Liver (tissue), 9 donors: ENCODE data around the gene RSU1. TPM values are rescaled to one million over a fixed set of nuclear protein-coding genes. Genes with fewer than 3 reads are reported as not detected.

Experiments used
- DNase-seq: peaks from one replicate; pipeline ENCODE4 v3.0.0-alpha.2; 2017; ENCODE audit warnings: low spot score
- H3K27ac ChIP-seq, 2 donors: one replicate each; pipeline ENCODE4 v1.7.0; 2013; ENCODE audit warnings: inconsistent platforms in 2 of 2, low read length in 2 of 2, control low read depth in 1 of 2, low read depth in 1 of 2, mild to moderate bottlenecking in 1 of 2
- H3K27me3 ChIP-seq, 4 donors: one replicate each; pipeline versions ENCODE4 v1.6.1 to v1.7.0; 2013; ENCODE audit warnings: low read length in 3 of 4, inconsistent platforms in 1 of 4, mild to moderate bottlenecking in 1 of 4, moderate library complexity in 1 of 4; ENCODE audit not compliant: control insufficient read depth in 4 of 4, insufficient read depth in 4 of 4
- H3K36me3 ChIP-seq, 4 donors: one replicate each; pipeline versions ENCODE4 v1.6.1 to v1.7.0; 2013; ENCODE audit warnings: low read length in 3 of 4, mild to moderate bottlenecking in 3 of 4, low read depth in 1 of 4, moderate library complexity in 1 of 4; ENCODE audit not compliant: control insufficient read depth in 4 of 4, insufficient read depth in 3 of 4
- H3K4me1 ChIP-seq, 4 donors: one replicate each; pipeline versions ENCODE4 v1.6.1 to v1.7.0; 2013; ENCODE audit warnings: low read length in 3 of 4, mild to moderate bottlenecking in 3 of 4, moderate library complexity in 1 of 4; ENCODE audit not compliant: control insufficient read depth in 4 of 4, insufficient read depth in 4 of 4
- H3K4me3 ChIP-seq, 3 donors: one replicate each; pipeline versions ENCODE4 v1.6.1 to v1.7.0; 2013; ENCODE audit warnings: low read length in 3 of 3, control low read depth in 1 of 3, low read depth in 1 of 3, mild to moderate bottlenecking in 1 of 3
- H3K9ac ChIP-seq, 2 donors: one replicate each; pipeline ENCODE4 v1.7.0; 2013; ENCODE audit warnings: low read length in 2 of 2, mild to moderate bottlenecking in 2 of 2, moderate library complexity in 2 of 2, control low read depth in 1 of 2, low read depth in 1 of 2
- H3K9me3 ChIP-seq, 4 donors: one replicate each; pipeline versions ENCODE4 v1.6.1 to v1.7.0; 2013; ENCODE audit warnings: low read length in 3 of 4; ENCODE audit not compliant: control insufficient read depth in 4 of 4
- ATF3 ChIP-seq: IDR thresholded peaks from 2 replicates; pipeline ENCODE4 v1.6.1; 2016; ENCODE audit warnings: antibody characterized with exemption
- EGR1 ChIP-seq, 2 donors: IDR thresholded peaks; 2 replicates each; pipeline ENCODE4 v1.6.1; 2016 to 2018; ENCODE audit warnings: antibody characterized with exemption in 2 of 2, low read depth in 2 of 2
- FOXA1 ChIP-seq: IDR thresholded peaks from 2 replicates; pipeline ENCODE4 v1.6.1; 2016; ENCODE audit warnings: antibody characterized with exemption
- FOXA2 ChIP-seq: IDR thresholded peaks from 2 replicates; pipeline ENCODE4 v1.6.1; 2016; ENCODE audit warnings: antibody characterized with exemption
- GABPA ChIP-seq, 2 donors: IDR thresholded peaks in 1 of 2; conservative IDR thresholded peaks in 1 of 2; 2 replicates each; pipeline ENCODE4 v1.6.1; 2016; ENCODE audit warnings: antibody characterized with exemption in 2 of 2, mild to moderate bottlenecking in 1 of 2, moderate library complexity in 1 of 2
- HNF4A ChIP-seq, 2 donors: conservative IDR thresholded peaks; 2 replicates each; pipeline ENCODE4 v1.6.1; 2016; ENCODE audit warnings: antibody characterized with exemption in 2 of 2, mild to moderate bottlenecking in 2 of 2
- HNF4G ChIP-seq: IDR thresholded peaks from 2 replicates; pipeline ENCODE4 v1.6.1; 2016; ENCODE audit warnings: antibody characterized with exemption
- JUND ChIP-seq, 2 donors: IDR thresholded peaks; 2 replicates each; pipeline ENCODE4 v1.6.1; 2016; ENCODE audit warnings: antibody characterized with exemption in 2 of 2
- MAX ChIP-seq: IDR thresholded peaks from 2 replicates; pipeline ENCODE4 v1.6.1; 2016; ENCODE audit warnings: antibody characterized with exemption
- NR2F2 ChIP-seq: IDR thresholded peaks from 2 replicates; pipeline ENCODE4 v1.6.1; 2016; ENCODE audit warnings: antibody characterized with exemption
- RAD21 ChIP-seq, 2 donors: IDR thresholded peaks; 2 replicates each; pipeline ENCODE4 v1.6.1; 2016; ENCODE audit warnings: antibody characterized with exemption in 2 of 2, mild to moderate bottlenecking in 2 of 2
- REST ChIP-seq: IDR thresholded peaks from 2 replicates; pipeline ENCODE4 v1.6.1; 2016; ENCODE audit warnings: antibody characterized with exemption, mild to moderate bottlenecking
- RXRA ChIP-seq, 2 donors: IDR thresholded peaks; 2 replicates each; pipeline ENCODE4 v1.6.1; 2017 to 2018; ENCODE audit warnings: antibody characterized with exemption in 2 of 2, mild to moderate bottlenecking in 1 of 2
- SP1 ChIP-seq: IDR thresholded peaks from 2 replicates; pipeline ENCODE4 v1.6.1; 2018; ENCODE audit warnings: antibody characterized with exemption, mild to moderate bottlenecking
- TAF1 ChIP-seq: conservative IDR thresholded peaks from 2 replicates; pipeline ENCODE4 v1.6.1; 2016; ENCODE audit warnings: antibody characterized with exemption, mild to moderate bottlenecking
- YY1 ChIP-seq: IDR thresholded peaks from 2 replicates; pipeline ENCODE4 v1.6.1; 2016; ENCODE audit warnings: antibody characterized with exemption, mild to moderate bottlenecking
- WGBS: extraction: QIAGEN DNeasy Blood & Tissue Kit; methylation state at CpG from one replicate; pipeline ENCODE4 v1.1.7; 2013; 5-methylcytosine and 5-hydroxymethylcytosine counted together
- polyA plus RNA-seq, 2 donors: library from polyadenylated mRNA; stranded (reverse) in 1 of 2; unstranded in 1 of 2; fragments of 200-250 nt in 1 of 2; fragments of >200 nt in 1 of 2; fragmentation: Nextera tagmentation in 1 of 2; extraction: Ambion mirVana in 1 of 2; gene quantifications; one replicate each; pipeline versions ENCODE4 v1.2.1 to v1.2.3, GENCODE V29; 2013 to 2015
- total RNA-seq, 2 donors: library from RNA; depleted of rRNA; stranded (reverse); fragments of >200 nt; gene quantifications; one replicate each; pipeline ENCODE4 v1.2.3, GENCODE V29; 2014
- TF ChIP-seq, protein P1 (sequence below): IDR thresholded peaks from 2 replicates; pipeline ENCODE4 v1.6.1; 2016; ENCODE audit warnings: antibody characterized with exemption
- TF ChIP-seq, protein P2 (sequence below): fragments of 150-350 bp; IDR thresholded peaks from 2 replicates; pipeline ENCODE4 v1.5.1; 2017; ENCODE audit warnings: improper control_type of control experiment, low read depth, low read length; ENCODE audit not compliant: missing input control
- donor health status: healthy.
- donor health status: healthy.
- donor health status: healthy.
- donor health status: healthy.
- donor health status: healthy.

Gene RSU1
- total and polyA plus RNA-seq, 4 donors: 19.2 to 38.2 (median 28.0) TPM

GRCh38 chr10:16770141-16770540, 47.1 kb downstream of the RSU1 start (continued):
- TF ChIP-seq, protein P1, sequence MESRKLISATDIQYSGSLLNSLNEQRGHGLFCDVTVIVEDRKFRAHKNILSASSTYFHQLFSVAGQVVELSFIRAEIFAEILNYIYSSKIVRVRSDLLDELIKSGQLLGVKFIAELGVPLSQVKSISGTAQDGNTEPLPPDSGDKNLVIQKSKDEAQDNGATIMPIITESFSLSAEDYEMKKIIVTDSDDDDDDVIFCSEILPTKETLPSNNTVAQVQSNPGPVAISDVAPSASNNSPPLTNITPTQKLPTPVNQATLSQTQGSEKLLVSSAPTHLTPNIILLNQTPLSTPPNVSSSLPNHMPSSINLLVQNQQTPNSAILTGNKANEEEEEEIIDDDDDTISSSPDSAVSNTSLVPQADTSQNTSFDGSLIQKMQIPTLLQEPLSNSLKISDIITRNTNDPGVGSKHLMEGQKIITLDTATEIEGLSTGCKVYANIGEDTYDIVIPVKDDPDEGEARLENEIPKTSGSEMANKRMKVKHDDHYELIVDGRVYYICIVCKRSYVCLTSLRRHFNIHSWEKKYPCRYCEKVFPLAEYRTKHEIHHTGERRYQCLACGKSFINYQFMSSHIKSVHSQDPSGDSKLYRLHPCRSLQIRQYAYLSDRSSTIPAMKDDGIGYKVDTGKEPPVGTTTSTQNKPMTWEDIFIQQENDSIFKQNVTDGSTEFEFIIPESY: no peak
- no peak for TF ChIP-seq EGR1 (IDR thresholded peaks at IDR 0.05; ENCODE audit: low read depth in 2 of 2)
- no peak for TF ChIP-seq HNF4G

DNA sequence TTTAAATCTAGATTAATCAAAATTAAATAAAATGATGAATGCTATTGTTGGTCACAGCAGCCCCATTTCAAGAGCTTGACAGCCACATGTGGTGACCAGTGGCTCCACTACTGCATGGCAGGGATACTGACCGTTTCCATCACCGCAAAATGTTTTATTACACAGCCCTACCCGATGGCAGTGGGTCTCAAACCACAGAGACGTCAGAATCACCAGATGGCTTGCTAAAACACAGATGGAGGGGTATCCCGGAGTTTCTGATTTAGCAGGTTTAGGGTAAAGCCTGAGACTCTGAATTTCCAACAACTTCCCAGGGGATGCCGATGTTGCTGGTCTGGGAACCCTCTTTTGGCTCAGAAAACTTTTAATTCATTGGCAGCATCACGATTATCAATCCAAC, 47.9 kb downstream of the RSU1 start:
- H3K4me3 ChIP-seq: no peak overlapping the region
- H3K27me3 ChIP-seq: no peaks in the 10 kb centered on the region
- DNase-seq: no peak
- no peak overlapping the region for H3K27ac ChIP-seq
- 95% methylated on average over 7 of the region's 7 CpGs for WGBS
- H3K4me1 ChIP-seq: no peaks in the 10 kb centered on the region
- H3K36me3 ChIP-seq: no peaks in the 10 kb centered on the region
- no peaks in the 10 kb centered on the region for H3K9me3 ChIP-seq
- no peak overlapping the region for H3K9ac ChIP-seq
- TF ChIP-seq RAD21 (IDR thresholded peaks at IDR 0.05): no peak
- no peak for TF ChIP-seq HNF4G
- TF ChIP-seq EGR1 (IDR thresholded peaks at IDR 0.05; ENCODE audit: low read depth in 2 of 2): no peak
- no peak for TF ChIP-seq ATF3
- no peak for TF ChIP-seq FOXA2
- TF ChIP-seq MAX: no peak
- no peak for TF ChIP-seq REST
- TF ChIP-seq RXRA (IDR thresholded peaks at IDR 0.05): no peak
- TF ChIP-seq NR2F2: no peak
- TF ChIP-seq SP1: no peak
- TF ChIP-seq FOXA1: no peak
- no peak for TF ChIP-seq GABPA (IDR thresholded peaks at IDR 0.05 in 1 of 2, conservative IDR thresholded peaks at IDR 0.05 in 1 of 2)
- TF ChIP-seq, protein P1: no peak
- TF ChIP-seq, protein P2, sequence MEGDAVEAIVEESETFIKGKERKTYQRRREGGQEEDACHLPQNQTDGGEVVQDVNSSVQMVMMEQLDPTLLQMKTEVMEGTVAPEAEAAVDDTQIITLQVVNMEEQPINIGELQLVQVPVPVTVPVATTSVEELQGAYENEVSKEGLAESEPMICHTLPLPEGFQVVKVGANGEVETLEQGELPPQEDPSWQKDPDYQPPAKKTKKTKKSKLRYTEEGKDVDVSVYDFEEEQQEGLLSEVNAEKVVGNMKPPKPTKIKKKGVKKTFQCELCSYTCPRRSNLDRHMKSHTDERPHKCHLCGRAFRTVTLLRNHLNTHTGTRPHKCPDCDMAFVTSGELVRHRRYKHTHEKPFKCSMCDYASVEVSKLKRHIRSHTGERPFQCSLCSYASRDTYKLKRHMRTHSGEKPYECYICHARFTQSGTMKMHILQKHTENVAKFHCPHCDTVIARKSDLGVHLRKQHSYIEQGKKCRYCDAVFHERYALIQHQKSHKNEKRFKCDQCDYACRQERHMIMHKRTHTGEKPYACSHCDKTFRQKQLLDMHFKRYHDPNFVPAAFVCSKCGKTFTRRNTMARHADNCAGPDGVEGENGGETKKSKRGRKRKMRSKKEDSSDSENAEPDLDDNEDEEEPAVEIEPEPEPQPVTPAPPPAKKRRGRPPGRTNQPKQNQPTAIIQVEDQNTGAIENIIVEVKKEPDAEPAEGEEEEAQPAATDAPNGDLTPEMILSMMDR: no peak
- no peak for TF ChIP-seq YY1
- no peak for TF ChIP-seq JUND (IDR thresholded peaks at IDR 0.05)
- no peak for TF ChIP-seq TAF1
- TF ChIP-seq HNF4A (conservative IDR thresholded peaks at IDR 0.05): no peak
